Glutamatergic neuron (in vitro differentiated cells): ENCODE data around the gene ARID5A. TPM values are rescaled to one million over a fixed set of nuclear protein-coding genes. Genes with fewer than 3 reads are reported as not detected.

Experiments
- DNase-seq: peaks from one replicate; pipeline ENCODE4 v3.0.0; 2022
- H3K27ac Mint-ChIP-seq: one replicate; pipeline ENCODE4 v1.8.0; 2020; ENCODE audit warnings: mild to moderate bottlenecking, mixed read lengths, inconsistent platforms; ENCODE audit not compliant: unreplicated experiment
- H3K27me3 Mint-ChIP-seq: one replicate; pipeline ENCODE4 v1.8.0; 2020; ENCODE audit warnings: mild to moderate bottlenecking, moderate library complexity, mixed read lengths, inconsistent platforms; ENCODE audit not compliant: unreplicated experiment
- H3K36me3 Mint-ChIP-seq: one replicate; pipeline ENCODE4 v1.8.0; 2020; ENCODE audit warnings: mild to moderate bottlenecking, mixed read lengths, inconsistent platforms; ENCODE audit not compliant: unreplicated experiment
- H3K4me1 Mint-ChIP-seq: one replicate; pipeline ENCODE4 v1.8.0; 2020; ENCODE audit warnings: mild to moderate bottlenecking, low read depth, mixed read lengths, inconsistent platforms; ENCODE audit not compliant: unreplicated experiment
- H3K4me3 Mint-ChIP-seq: one replicate; pipeline ENCODE4 v1.8.0; 2020; ENCODE audit warnings: mild to moderate bottlenecking, mixed read lengths, inconsistent platforms; ENCODE audit not compliant: unreplicated experiment
- H3K9me3 Mint-ChIP-seq: one replicate; pipeline ENCODE4 v1.8.0; 2020; ENCODE audit warnings: mild to moderate bottlenecking, moderate library complexity, mixed read lengths, inconsistent platforms; ENCODE audit not compliant: unreplicated experiment
- CTCF ChIP-seq: fragments of 200-600 bp; sonication (generic); IDR thresholded peaks from one replicate; pipeline ENCODE4 v1.5.0; 2021; ENCODE audit not compliant: partially characterized antibody, unreplicated experiment
- total RNA-seq: library from RNA; stranded (reverse); fragmentation: NEBNext Ultra II Directional; extraction: Animal tissue kit (Norgen Biotek cat#: 25700); gene quantifications from one replicate; pipeline ENCODE4 v1.2.1, GENCODE V29; 2021; ENCODE audit not compliant: unreplicated experiment

ARID5A gene
- total RNA-seq, 1 donor from 2014 or later: 3.5 TPM

GRCh38 chr2:96540136-96540535 lies 3.6 kb downstream of the ARID5A start:
- peaks cover 4% of the 10 kb centered on the region for H3K9me3 Mint-ChIP-seq
- no peaks in the 10 kb centered on the region for H3K4me1 Mint-ChIP-seq
- no peak overlapping the region for H3K27ac Mint-ChIP-seq
- TF ChIP-seq CTCF: no peak
- peaks cover 7% of the 10 kb centered on the region for H3K36me3 Mint-ChIP-seq
- peaks cover 9% of the 10 kb centered on the region for H3K27me3 Mint-ChIP-seq
- no peak for DNase-seq
- H3K4me3 Mint-ChIP-seq: no peak overlapping the region

DNA sequence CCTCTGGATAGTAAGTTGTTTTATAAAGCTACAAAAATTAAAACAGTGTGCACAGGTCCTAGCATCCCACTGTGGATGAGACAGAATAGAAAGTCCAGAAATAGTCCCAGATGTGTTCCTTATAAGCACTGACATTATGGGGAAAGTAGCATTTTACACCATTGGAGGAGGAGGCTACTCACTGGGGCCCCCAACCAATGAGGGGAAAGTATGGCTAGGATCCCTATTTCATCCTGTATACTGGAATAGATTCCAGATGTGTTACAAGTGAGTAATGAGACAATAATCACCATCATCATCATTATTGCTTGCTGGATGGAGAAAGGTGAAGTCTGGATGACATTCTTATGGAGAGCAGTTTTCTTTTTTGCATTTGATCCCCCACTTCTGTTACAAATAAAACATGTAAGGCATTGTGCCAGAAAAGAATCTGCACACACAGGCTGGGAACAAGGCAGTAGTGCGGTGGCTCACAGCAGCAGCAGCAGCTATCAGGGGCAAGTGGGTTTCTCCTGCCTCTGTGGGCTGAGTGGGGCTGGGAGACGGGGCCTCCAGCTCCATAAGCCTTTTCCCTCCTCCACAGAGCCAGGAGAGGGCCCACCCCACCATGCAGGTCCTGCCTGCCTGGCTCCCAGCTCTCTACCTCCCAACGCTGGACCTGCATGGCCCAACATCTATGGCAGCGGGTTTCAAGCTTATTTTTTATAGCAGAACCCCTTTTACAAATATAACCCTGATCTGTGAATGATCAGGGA lies 5.0 kb downstream of the ARID5A start:
- Mint-ChIP-seq H3K27ac (no peak overlapping the region), H3K4me3 (no peak overlapping the region), H3K4me1 (no peaks in the 10 kb centered on the region), H3K27me3 (peaks cover 12% of the 10 kb centered on the region), H3K9me3 (peaks cover 8% of the 10 kb centered on the region), H3K36me3 (peaks cover 7% of the 10 kb centered on the region)
- TF ChIP-seq CTCF: no peak
- no peak for DNase-seq

DNA sequence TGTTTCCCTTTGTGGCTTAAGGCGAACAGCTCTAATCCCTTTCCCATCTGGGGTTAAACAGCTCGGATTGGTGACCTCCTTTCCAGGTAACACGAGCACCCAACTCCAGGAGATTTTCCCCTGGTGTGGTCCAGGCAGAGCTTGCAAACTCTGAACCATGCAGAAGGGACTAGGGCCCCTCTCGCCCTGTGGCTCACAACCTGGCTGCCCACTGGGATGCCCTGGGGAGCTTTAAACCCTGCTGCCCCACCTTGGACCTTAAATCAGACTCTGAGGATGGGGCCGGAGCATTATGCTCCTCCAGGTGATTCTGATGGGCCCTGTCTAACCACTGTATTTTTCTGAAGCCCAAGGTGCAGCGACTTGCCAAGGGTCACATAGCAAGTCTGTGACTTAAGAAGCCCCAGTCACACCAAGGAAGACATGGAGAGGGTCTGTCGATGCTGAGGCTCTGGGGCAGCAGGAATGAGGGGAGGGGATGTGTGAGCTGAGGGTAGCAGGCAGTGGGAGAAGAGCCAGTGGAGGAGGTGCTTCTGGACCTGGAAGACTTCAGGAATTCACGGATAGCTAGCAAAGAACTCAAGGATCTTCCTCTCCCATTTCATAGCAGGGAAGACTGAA lies 5.9 kb downstream of the ARID5A start:
- Mint-ChIP-seq H3K27ac (no peak overlapping the region), H3K27me3 (peaks cover 12% of the 10 kb centered on the region), H3K36me3 (peaks cover 7% of the 10 kb centered on the region), H3K4me3 (no peak overlapping the region), H3K4me1 (no peaks in the 10 kb centered on the region), H3K9me3 (peaks cover 8% of the 10 kb centered on the region)
- DNase-seq: no peak
- TF ChIP-seq CTCF: no peak

GRCh38 chr2:96546321-96546720 lies 9.8 kb downstream of the ARID5A start:
- DNase-seq: no peak
- Mint-ChIP-seq H3K27me3 (peaks cover 11% of the 10 kb centered on the region), H3K4me1 (no peaks in the 10 kb centered on the region), H3K36me3 (peaks cover 7% of the 10 kb centered on the region), H3K9me3 (peaks cover 5% of the 10 kb centered on the region), H3K27ac (no peak overlapping the region), H3K4me3 (no peak overlapping the region)
- TF ChIP-seq CTCF: no peak

DNA sequence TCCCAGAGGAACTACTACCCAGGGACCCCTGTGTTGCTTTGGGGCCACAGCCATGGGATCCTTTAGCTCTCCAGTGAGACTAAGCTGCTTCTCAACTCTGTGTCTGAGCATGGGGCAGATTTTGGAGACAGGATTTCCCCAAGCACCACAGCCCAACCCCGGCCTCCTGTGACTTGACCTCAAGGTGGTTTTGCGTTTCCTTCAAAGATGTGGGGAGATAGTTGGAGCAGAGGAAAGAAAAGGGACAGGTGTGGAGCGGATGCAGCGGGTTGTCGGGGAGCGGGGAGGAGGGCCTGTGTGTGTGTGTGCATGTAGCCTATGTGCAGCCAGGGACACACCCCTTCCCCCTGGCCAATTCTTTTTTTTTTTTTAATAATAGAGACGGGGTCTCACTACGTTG lies 10.2 kb downstream of the ARID5A start:
- H3K27me3 Mint-ChIP-seq: peaks cover 11% of the 10 kb centered on the region
- no peak for DNase-seq
- no peak overlapping the region for H3K27ac Mint-ChIP-seq
- H3K36me3 Mint-ChIP-seq: peaks cover 7% of the 10 kb centered on the region
- H3K4me3 Mint-ChIP-seq: no peak overlapping the region
- H3K9me3 Mint-ChIP-seq: peaks cover 5% of the 10 kb centered on the region
- H3K4me1 Mint-ChIP-seq: no peaks in the 10 kb centered on the region
- no peak for TF ChIP-seq CTCF
